Posterior vena cava (tissue), 2 donors: Measurements from ENCODE around the gene CDK19. TPM values are rescaled to one million over a fixed set of nuclear protein-coding genes. Genes with fewer than 3 reads are reported as not detected.

ENCODE experiments used
- DNase-seq: peaks from one replicate; pipeline ENCODE4 v3.0.0-alpha.2; 2020; ENCODE audit warnings: low spot score
- intact Hi-C, 2 donors: fragments of 100-400 bp; cut with DNase I; formaldehyde crosslinking; loops; one replicate each; pipeline versions ENCODE4 v1.14.1 to v1.14.2; 2022 to 2023
- total RNA-seq, 2 donors: library from RNA; stranded (reverse); fragmentation: NEBNext Ultra II Directional; extraction: Animal tissue kit (Norgen Biotek cat#: 25700); gene quantifications; one replicate each; pipeline ENCODE4 v1.2.1, GENCODE V29; 2021
- donor health status: DM: yes; HTN: yes; CAD: no.
- donor health status: DM: yes; HTN: yes; CAD: no.

The CDK19 gene
- total RNA-seq, 2 donors from 2014 or later, result 12.0 to 12.7 TPM

GRCh38 chr6:110573136-110573535 is 242.1 kb downstream of the CDK19 start:
- intact Hi-C loops, result no loop called here
- DNase-seq, result no peak

DNA sequence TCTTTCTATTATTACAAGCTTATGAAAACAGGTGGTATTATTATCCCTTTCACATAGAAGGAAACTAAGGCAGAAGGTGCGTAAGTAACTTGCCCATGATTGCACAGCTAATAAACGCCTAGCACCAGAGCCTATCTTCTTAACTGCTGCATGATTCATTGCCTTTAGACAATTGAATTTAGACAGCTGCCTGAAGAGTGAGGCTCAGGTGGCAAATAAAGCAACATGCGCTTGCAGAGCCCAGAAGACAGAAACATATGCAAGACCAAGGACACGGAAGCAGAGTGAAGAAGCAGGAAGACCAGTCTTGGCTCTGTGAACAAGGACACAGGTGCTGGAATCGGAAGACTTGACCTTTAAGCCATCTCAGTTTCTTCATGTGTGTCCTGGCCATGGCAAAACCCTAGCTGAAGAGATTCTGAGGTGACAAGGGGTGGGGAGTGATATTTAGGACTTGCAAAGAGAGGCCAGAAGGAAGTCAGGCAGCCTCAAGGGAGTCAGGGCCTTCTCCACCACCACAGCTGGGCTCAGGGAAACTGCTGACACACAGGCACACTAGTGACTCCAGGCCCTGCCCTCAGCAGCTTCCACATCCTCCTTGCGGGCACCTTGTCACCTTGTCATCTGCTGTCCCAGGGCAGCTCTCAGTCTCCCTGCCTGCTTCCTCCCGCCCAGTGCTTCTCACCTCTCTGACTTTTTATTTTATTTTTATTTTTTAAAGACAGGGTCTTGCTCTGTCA is 247.1 kb downstream of the CDK19 start:
- intact Hi-C loops, result no loop called here
- no peak for DNase-seq

- intact Hi-C loops, result no loop called here
Observed at GRCh38 chr6:110566346-110567125, 248.7 kb downstream of the CDK19 start.

DNA sequence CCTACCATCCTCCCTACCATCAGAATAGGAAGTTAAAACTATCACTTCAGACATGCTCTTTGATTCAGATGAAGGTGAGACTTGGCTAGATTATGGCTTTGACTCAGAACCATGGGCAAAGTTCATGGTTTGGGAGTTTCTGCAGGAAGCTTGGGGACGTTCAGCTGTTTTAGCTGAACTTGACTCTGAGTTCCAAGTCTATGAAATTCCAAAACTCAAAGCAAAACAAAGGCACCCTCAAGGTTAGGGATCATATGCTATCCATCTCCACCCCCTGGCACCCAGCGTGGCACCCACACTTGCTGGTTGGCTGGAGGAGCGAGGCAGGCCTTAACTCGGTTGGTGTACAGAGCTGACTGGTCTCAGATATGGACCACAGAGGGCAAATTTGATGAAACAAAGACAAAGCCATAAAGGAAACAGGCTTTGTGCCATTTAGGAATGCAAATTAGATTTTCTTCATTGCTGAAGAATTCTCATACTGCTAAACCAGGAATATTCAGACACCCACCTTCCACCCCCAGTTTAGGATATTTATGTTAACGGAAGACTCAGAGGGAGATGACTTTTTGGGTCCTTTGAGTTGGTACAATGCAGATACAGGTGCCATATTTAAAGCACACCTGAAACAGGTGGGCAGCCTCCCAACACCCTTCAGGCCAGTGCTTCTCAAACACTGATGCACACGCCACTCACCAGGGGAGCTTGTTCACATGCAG is 250.4 kb downstream of the CDK19 start:
- no peak for DNase-seq
- intact Hi-C loops, result no loop called here

More at GRCh38 chr6:110566346-110567125, 248.7 kb downstream of the CDK19 start:
- no peak for DNase-seq

GRCh38 chr6:110563711-110564110 is 251.6 kb downstream of the CDK19 start:
- intact Hi-C loops, result no loop called here
- DNase-seq, result no peak

- no peak for DNase-seq
- intact Hi-C loops, result no loop called here
Observed at GRCh38 chr6:110562316-110562915, 252.9 kb downstream of the CDK19 start.

DNA sequence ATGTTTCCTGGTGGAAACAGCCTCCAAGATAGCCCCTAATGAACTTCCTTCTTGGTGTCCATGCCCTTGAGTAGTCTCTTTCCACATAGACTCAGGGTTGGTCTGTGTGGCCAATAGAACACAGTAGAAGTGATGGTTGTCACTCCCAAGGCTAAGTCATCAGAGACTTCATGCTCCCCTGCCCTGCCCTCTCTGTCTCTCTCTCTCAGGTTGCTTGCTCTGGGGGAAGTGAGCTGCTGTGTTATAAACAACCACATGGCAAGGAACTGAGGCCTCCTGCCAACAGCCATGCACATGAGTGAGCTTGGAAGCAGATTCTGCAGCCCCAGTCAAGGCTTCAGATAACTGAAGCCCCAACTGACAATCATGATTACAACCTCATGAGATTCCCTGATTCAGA is 253.6 kb downstream of the CDK19 start:
- intact Hi-C loops, result no loop called here
- no peak for DNase-seq

DNA sequence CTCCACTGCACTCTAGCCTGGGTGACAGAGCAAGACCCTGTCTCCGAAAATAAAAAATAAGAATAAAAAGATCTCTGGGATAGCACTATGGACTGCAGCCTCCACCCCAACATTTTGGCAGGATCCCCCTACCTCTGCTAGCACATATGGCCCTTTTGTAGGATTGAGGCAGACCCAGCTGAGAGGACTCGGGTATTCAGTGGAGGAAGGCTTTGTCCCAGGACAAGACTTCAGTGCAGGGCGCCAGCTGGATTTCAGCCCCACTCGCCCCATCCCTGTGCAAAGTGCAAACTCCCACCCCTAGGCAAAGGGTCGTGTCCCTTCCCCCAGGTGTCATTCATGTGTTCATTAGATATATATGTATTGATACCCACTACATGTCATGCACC is 254.3 kb downstream of the CDK19 start:
- intact Hi-C loops, result no loop called here
- DNase-seq, result no peak

DNA sequence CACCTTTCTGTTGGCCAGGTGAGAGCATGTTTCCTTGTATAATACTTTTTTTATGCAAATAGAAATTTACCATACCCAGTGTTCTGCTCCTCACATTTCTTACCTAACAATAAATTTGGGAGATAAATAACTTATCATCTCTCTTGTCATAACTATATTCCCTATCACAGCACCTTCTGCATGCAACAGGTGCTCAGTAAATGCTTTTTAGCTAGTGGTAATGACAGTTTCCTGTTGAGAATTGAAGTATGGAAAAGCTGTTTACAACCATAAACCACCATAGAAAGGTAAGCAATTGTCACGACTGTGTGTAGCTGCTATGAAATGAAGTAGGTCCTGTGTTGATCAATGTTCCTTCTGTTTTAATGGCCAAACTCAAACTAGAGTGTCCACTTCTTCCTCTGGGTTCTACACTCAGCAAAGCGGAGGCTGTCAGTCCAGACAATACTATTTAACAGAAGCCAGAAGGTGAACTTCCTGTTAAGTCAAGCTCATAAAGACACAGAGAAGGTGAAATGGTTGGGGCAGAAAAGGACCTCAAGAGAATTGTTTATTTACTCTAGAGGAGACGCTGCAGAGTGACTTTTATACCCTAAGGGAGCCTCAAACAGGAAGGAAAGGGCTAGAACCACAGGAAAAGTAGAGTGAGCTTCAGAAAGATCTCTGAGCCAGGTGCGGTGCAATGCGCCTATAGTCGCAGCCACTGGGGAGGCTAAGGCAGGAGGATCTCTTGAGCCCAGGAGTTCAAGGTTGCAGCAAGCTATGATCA is 254.8 kb downstream of the CDK19 start:
- DNase-seq, result no peak
- intact Hi-C loops, result no loop called here

Other genes with a start within 250 kb of the CDK19 start
- 10 to 100 TPM; 39.7 to 57.9 TPM for gene AMD1, start 59.3 kb upstream of the CDK19 start, total RNA-seq
- gene GTF3C6, start 143.2 kb upstream of the CDK19 start, total RNA-seq, result 10 to 100 TPM; 56.6 to 63.8 TPM
- 10 to 100 TPM; 28.0 to 30.3 TPM for gene RPF2, start 166.6 kb upstream of the CDK19 start, total RNA-seq